SIG-M5 treated with dmso at 0.1 percent for 504 hours (cell line): Measurements from ENCODE around the gene DNAJC2.
"Not testable (repeated sequence)": the region's sequence is repeated elsewhere in the genome, so short reads cannot be mapped to it uniquely, and the experiment has no call there.

Source experiments
- DNase-seq: peaks from one replicate; lab custom pipeline; 2025; ENCODE audit not compliant: unreplicated experiment; lab: John Stamatoyannopoulos, UW

DNAJC2 gene

DNA sequence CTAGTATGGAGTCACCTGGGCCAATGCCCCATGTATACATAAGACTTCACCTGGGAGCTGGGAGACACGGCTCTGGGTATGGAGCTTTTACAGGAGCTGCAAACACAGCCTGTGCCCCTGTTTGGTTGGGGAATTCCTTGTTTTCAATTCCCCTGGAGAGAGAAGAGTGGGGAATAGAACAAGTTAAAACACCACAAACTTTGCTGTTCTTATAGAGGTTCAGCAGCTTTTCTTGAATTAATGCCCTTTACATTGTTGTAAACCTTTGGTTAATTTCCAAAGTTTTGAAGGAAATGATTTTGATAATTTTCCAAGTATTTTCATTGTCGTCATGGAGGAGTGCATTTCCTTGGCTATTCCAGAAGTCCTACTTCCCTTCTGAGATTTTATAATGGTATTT lies 66.4 kb downstream of the DNAJC2 start:
- not testable (repeated sequence) for DNase-seq

DNA sequence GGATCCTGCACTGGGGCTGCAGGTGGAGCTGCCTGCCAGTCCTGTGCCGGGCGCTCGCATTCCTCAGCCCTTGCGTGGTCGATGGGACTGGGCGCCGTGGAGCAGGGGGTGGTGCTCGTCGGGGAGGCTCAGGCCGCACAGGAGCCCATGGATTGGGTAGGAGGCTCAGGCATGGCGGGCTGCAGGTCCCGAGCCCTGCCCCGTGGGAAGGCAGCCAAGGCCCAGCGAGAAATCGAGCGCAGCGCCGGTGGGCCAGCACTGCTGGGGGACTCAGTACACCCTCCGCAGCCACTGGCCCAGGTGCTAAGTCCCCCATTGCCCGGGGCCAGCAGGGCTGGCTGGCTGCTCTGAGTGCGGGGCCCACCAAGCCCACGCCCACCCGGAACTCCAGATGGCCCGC lies 69.7 kb downstream of the DNAJC2 start:
- not testable (repeated sequence) for DNase-seq

DNA sequence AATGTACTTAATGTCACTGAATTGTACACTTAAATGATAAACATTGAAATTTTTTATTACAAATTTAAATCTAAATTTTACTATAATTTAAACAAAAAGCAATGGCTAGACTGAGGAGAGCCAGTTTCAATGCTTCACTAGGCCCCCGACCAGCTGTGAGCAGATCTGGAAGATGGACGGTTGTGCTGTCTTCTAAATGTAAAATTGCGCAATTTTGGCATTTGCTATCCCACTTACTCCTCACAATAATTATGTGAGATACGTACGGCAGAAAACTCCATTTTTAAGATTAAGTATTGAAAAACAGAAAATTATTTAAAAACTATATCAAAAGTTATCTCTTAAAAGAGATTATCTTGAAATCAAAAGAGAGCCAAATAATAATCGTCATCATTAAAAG lies 71.2 kb downstream of the DNAJC2 start:
- not testable (repeated sequence) for DNase-seq

DNA sequence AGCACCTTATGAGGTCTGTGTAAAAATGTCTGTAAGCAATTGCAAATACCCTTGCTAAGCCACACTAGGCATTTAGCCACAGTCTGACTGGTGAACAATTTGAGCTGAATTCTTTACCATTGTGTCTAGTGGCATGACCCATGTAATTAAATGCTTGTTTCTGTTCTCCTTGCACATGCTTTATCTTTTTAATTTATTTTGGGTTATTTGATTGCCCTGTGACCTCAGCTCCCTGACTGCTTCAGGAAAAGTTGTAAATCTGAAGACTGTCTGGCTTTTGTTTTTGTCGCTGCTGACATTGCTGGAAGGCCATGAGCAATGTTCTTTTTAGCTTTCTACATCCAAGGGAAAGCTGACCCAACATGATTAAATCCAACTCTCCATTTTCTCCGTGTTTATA lies 78.3 kb downstream of the DNAJC2 start:
- DNase-seq: not testable (repeated sequence)

DNA sequence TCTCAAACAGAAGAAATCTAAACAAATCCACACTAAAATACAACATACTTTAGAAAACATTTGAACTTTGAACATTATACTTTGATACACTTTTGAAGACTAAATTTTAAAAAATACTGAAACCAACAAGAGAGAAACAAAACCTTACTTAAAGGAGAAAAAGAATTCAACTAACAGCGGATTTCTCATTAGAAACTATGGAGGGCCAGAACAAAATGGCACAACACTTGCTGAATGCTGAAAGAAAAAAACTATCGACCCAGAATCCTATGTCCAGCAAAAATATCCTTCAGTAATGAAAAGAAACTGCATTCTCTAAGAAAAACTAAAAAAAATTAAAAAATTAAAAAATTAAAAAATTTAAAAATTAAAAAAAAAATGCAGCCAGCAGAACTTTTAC lies 80.5 kb downstream of the DNAJC2 start:
- DNase-seq: not testable (repeated sequence)
